H9 (cell line): ENCODE results near the gene VPREB3. TPM values are rescaled to one million over a fixed set of nuclear protein-coding genes. Genes with fewer than 3 reads are reported as not detected.

Experiments used
- DNase-seq: peaks from one replicate; pipeline ENCODE4 v3.0.0-alpha.2; 2017
- H2AFZ ChIP-seq: one replicate; pipeline ENCODE4 v1.6.1; 2013; ENCODE audit warnings: mild to moderate bottlenecking, low read length, control low read depth, moderate library complexity
- H2AK5ac ChIP-seq: 2 replicates; pipeline ENCODE4 v1.6.1; 2013; ENCODE audit warnings: low read length, control low read depth, mixed read lengths; ENCODE audit not compliant: insufficient read length
- H2BK120ac ChIP-seq: one replicate; pipeline ENCODE4 v1.6.1; 2013; ENCODE audit warnings: low read depth, mild to moderate bottlenecking, low read length, control low read depth, inconsistent platforms; ENCODE audit not compliant: poor library complexity, severe bottlenecking
- H2BK12ac ChIP-seq: 2 replicates; pipeline ENCODE4 v1.6.1; 2013; ENCODE audit warnings: low read length, control low read depth, mixed read lengths, low read depth; ENCODE audit not compliant: insufficient read length
- H2BK15ac ChIP-seq: 2 replicates; pipeline ENCODE4 v1.6.1; 2013; ENCODE audit warnings: low read depth, low read length, control low read depth
- H2BK20ac ChIP-seq: one replicate; pipeline ENCODE4 v1.6.1; 2013; ENCODE audit warnings: low read depth, mild to moderate bottlenecking, low read length, control low read depth, inconsistent platforms; ENCODE audit not compliant: poor library complexity, severe bottlenecking
- H2BK5ac ChIP-seq: 2 replicates; pipeline ENCODE4 v1.6.1; 2013; ENCODE audit warnings: low read length, control low read depth, mixed read lengths; ENCODE audit not compliant: insufficient read length
- H3K14ac ChIP-seq: 2 replicates; pipeline ENCODE4 v1.6.1; 2013; ENCODE audit warnings: low read length, control low read depth; ENCODE audit not compliant: insufficient read depth
- H3K18ac ChIP-seq: 2 replicates; pipeline ENCODE4 v1.6.1; 2013; ENCODE audit warnings: low read depth, mild to moderate bottlenecking, mixed read lengths, low read length, control low read depth; ENCODE audit not compliant: insufficient read length
- H3K23ac ChIP-seq: 2 replicates; pipeline ENCODE4 v1.6.1; 2013; ENCODE audit warnings: low read length, control low read depth, mixed read lengths, low read depth; ENCODE audit not compliant: insufficient read length
- H3K23me2 ChIP-seq: 2 replicates; pipeline ENCODE4 v1.6.1; 2013; ENCODE audit warnings: low read depth, mild to moderate bottlenecking, mixed read lengths, low read length, control low read depth; ENCODE audit not compliant: insufficient read length, poor library complexity, severe bottlenecking
- H3K27ac ChIP-seq: 2 replicates; pipeline ENCODE4 v1.5.1; 2013; ENCODE audit warnings: low read length, control low read depth, mixed read lengths, low read depth; ENCODE audit not compliant: insufficient read length
- H3K27me3 ChIP-seq: 2 replicates; pipeline ENCODE4 v1.6.1; 2013; ENCODE audit warnings: low read length, control low read depth, inconsistent platforms; ENCODE audit not compliant: insufficient read depth
- H3K4ac ChIP-seq: 2 replicates; pipeline ENCODE4 v1.6.1; 2013; ENCODE audit warnings: low read depth, mild to moderate bottlenecking, control low read depth, inconsistent platforms, low read length, moderate library complexity
- H3K4me1 ChIP-seq: 2 replicates; pipeline ENCODE4 v1.6.1; 2013; ENCODE audit warnings: low read length, control low read depth, inconsistent platforms; ENCODE audit not compliant: insufficient read depth
- H3K4me2 ChIP-seq: 2 replicates; pipeline ENCODE4 v1.6.1; 2013; ENCODE audit warnings: low read length, control low read depth, mixed read lengths; ENCODE audit not compliant: insufficient read length, insufficient read depth
- H3K56ac ChIP-seq: 2 replicates; pipeline ENCODE4 v1.6.1; 2013; ENCODE audit warnings: low read depth, mild to moderate bottlenecking, mixed read lengths, low read length, control low read depth; ENCODE audit not compliant: insufficient read length
- H3K79me1 ChIP-seq: 2 replicates; pipeline ENCODE4 v1.6.1; 2013; ENCODE audit warnings: low read depth, mild to moderate bottlenecking, moderate library complexity, low read length, control low read depth, inconsistent platforms; ENCODE audit not compliant: insufficient read depth, poor library complexity, severe bottlenecking
- H3K79me2 ChIP-seq: 2 replicates; pipeline ENCODE4 v1.6.1; 2013; ENCODE audit warnings: low read length, control low read depth, inconsistent platforms; ENCODE audit not compliant: insufficient read depth
- H3K9ac ChIP-seq: 2 replicates; pipeline ENCODE4 v1.6.1; 2013; ENCODE audit warnings: low read length, control low read depth, mixed read lengths; ENCODE audit not compliant: insufficient read length; ENCODE audit errors: extremely low read depth
- H3K9me3 ChIP-seq: one replicate; pipeline ENCODE4 v1.6.1; 2013; ENCODE audit warnings: low read depth, low read length, inconsistent platforms; ENCODE audit not compliant: control insufficient read depth
- H3T11ph ChIP-seq: one replicate; pipeline ENCODE4 v1.6.1; 2013; ENCODE audit warnings: mild to moderate bottlenecking, low read length, control low read depth, inconsistent platforms
- H4K20me1 ChIP-seq: one replicate; pipeline ENCODE4 v1.6.1; 2013; ENCODE audit not compliant: control insufficient read depth, insufficient read length, insufficient read depth
- H4K5ac ChIP-seq: 2 replicates; pipeline ENCODE4 v1.6.1; 2013; ENCODE audit warnings: low read depth, mild to moderate bottlenecking, mixed read lengths, low read length, control low read depth; ENCODE audit not compliant: insufficient read length
- H4K8ac ChIP-seq: replicated peaks from 2 replicates; pipeline ENCODE4 v1.6.1; 2013; ENCODE audit warnings: low read length, control low read depth, mixed read lengths, low read depth; ENCODE audit not compliant: insufficient read length
- H4K91ac ChIP-seq: 2 replicates; pipeline ENCODE4 v1.6.1; 2013; ENCODE audit warnings: low read depth, mild to moderate bottlenecking, moderate library complexity, mixed read lengths, low read length, control low read depth; ENCODE audit not compliant: insufficient read length
- H3K27ac Mint-ChIP-seq, 3 experiments: 2 replicates in 2 of 3; 3 replicates in 1 of 3; pipeline ENCODE4 v1.8.0; 2020 to 2021; ENCODE audit warnings: mixed read lengths in 3 of 3, mild to moderate bottlenecking in 1 of 3, moderate library complexity in 1 of 3
- H3K27me3 Mint-ChIP-seq: 2 replicates; pipeline ENCODE4 v1.8.0; 2021; ENCODE audit warnings: low read depth, mild to moderate bottlenecking, moderate library complexity, mixed read lengths
- H3K36me3 Mint-ChIP-seq, 3 experiments: 2 replicates in 2 of 3; 3 replicates in 1 of 3; pipeline ENCODE4 v1.8.0; 2020 to 2021; ENCODE audit warnings: low read depth in 3 of 3, mixed read lengths in 3 of 3; ENCODE audit not compliant: insufficient read depth in 1 of 3
- H3K4me1 Mint-ChIP-seq, 2 experiments: 2 replicates each; pipeline ENCODE4 v1.8.0; 2020; ENCODE audit warnings: mixed read lengths in 2 of 2
- H3K4me3 Mint-ChIP-seq, 2 experiments: 2 replicates in 1 of 2; 3 replicates in 1 of 2; pipeline ENCODE4 v1.8.0; 2020 to 2021; ENCODE audit warnings: mild to moderate bottlenecking in 2 of 2, mixed read lengths in 2 of 2, moderate library complexity in 1 of 2
- H3K9me3 Mint-ChIP-seq, 2 experiments: 2 replicates in 1 of 2; 3 replicates in 1 of 2; pipeline ENCODE4 v1.8.0; 2020; ENCODE audit warnings: mild to moderate bottlenecking in 2 of 2, mixed read lengths in 2 of 2, moderate library complexity in 1 of 2
- CTCF ChIP-seq: fragments of 200-600 bp; sonication (generic); conservative IDR thresholded peaks from 3 replicates; pipeline ENCODE4 v1.8.0; 2021; ENCODE audit warnings: antibody characterized with exemption, mild to moderate bottlenecking
- WGBS: extraction: QIAGEN DNeasy Blood & Tissue Kit; methylation state at CpG from one replicate; pipeline ENCODE4 v1.1.7; 2013; ENCODE audit warnings: missing lambda C conversion rate, low lambda C conversion rate, mixed read lengths; ENCODE audit not compliant: insufficient read length; ENCODE audit errors: extremely low coverage; 5-methylcytosine and 5-hydroxymethylcytosine counted together
- total RNA-seq: library from RNA; stranded (reverse); gene quantifications from 2 replicates; pipeline ENCODE4 v1.2.1, GENCODE V29; 2021

The VPREB3 gene
- total RNA-seq, 1 experiment from 2014 or later, result 0.50 TPM

GRCh38 chr22:23712256-23712655 is 42.0 kb downstream of the VPREB3 start:
- DNase-seq, result no peak
- TF ChIP-seq CTCF, result no peak
- H4K5ac ChIP-seq, result no peak overlapping the region
- no peak overlapping the region for H3K14ac ChIP-seq
- Mint-ChIP-seq H3K4me1 (peaks cover 0 to 2% of the 10 kb centered on the region in 2 experiments; a peak in 1 of 4 replicates), H3K9me3 (no peaks in the 10 kb centered on the region; a peak in 1 of 5 replicates), H3K4me3 (no peak overlapping the region), H3K27me3 (no peaks in the 10 kb centered on the region), H3K36me3 (peaks cover 36 to 62% (median 60%) of the 10 kb centered on the region in 3 experiments), H3K27ac (no peak overlapping the region)
- H3K4ac ChIP-seq, result no peak overlapping the region
- no peak overlapping the region for H3T11ph ChIP-seq
- no peak overlapping the region for H2AK5ac ChIP-seq
- H3K79me1 ChIP-seq, result no peaks in the 10 kb centered on the region
- no peak overlapping the region for H3K4me2 ChIP-seq
- H2BK15ac ChIP-seq, result no peak overlapping the region
- H4K20me1 ChIP-seq, result no peaks in the 10 kb centered on the region
- WGBS, result no CpG with 5 or more reads among the region's 12 CpGs
- H3K23ac ChIP-seq, result no peak overlapping the region
- H4K8ac ChIP-seq, result no peak overlapping the region
- no peaks in the 10 kb centered on the region for H3K79me2 ChIP-seq
- H3K23me2 ChIP-seq, result peaks cover 3% of the 10 kb centered on the region
- H3K56ac ChIP-seq, result no peak overlapping the region
- no peak overlapping the region for H3K18ac ChIP-seq
- no peak overlapping the region for H4K91ac ChIP-seq
- no peaks in the 10 kb centered on the region for H3K4me1 ChIP-seq
- no peak overlapping the region for H2BK120ac ChIP-seq
- H2BK20ac ChIP-seq, result no peak overlapping the region
- H2AFZ ChIP-seq, result no peak overlapping the region
- H3K9me3 ChIP-seq, result no peaks in the 10 kb centered on the region
- H3K27me3 ChIP-seq, result no peaks in the 10 kb centered on the region
- no peak overlapping the region for H2BK12ac ChIP-seq
- H3K27ac ChIP-seq, result no peak overlapping the region
- no peak overlapping the region for H2BK5ac ChIP-seq
- no peak overlapping the region for H3K9ac ChIP-seq
